Bronchial epithelial cell (primary cell): ENCODE data around the gene MGAT5B. TPM values are rescaled to one million over a fixed set of nuclear protein-coding genes. Genes with fewer than 3 reads are reported as not detected.
A peak's percentile ranks its signal among the peaks of the same experiment; 100 is the strongest.

Source experiments
- DNase-seq: peaks from one replicate; pipeline ENCODE4 v3.0.0-alpha.2; 2010; ENCODE audit warnings: low read depth
- FAIRE-seq: peaks from 2 replicates; lab custom pipeline; 2011; peaks lifted over from hg19 to GRCh38; lab: Jason Lieb, UNC
- H3K27me3 ChIP-seq: 2 replicates; pipeline ENCODE4 v1.5.1; 2011; ENCODE audit warnings: low read length; ENCODE audit not compliant: control insufficient read depth, insufficient read depth
- H3K36me3 ChIP-seq: 2 replicates; pipeline ENCODE4 v1.5.1; 2011; ENCODE audit warnings: low read length; ENCODE audit not compliant: control insufficient read depth, insufficient read depth
- H3K4me3 ChIP-seq: 2 replicates; pipeline ENCODE4 v1.5.1; 2011; ENCODE audit warnings: mild to moderate bottlenecking, low read depth, low read length, control low read depth
- CTCF ChIP-seq: IDR thresholded peaks from 2 replicates; pipeline ENCODE4 v1.5.1; 2011; ENCODE audit warnings: mild to moderate bottlenecking, moderate library complexity, low read length, control low read depth, inconsistent platforms; ENCODE audit not compliant: insufficient read depth, severe bottlenecking
- total RNA-seq: library from RNA; depleted of rRNA; stranded (reverse); fragments of >200 nt; gene quantifications from 2 replicates; pipeline ENCODE4 v1.2.1, GENCODE V29; 2014

MGAT5B gene
- total RNA-seq, 1 donor from 2014 or later = not detected

GRCh38 chr17:76937238-76937637 lies 69.0 kb downstream of the MGAT5B start:
- H3K36me3 ChIP-seq = no peaks in the 10 kb centered on the region
- no peak for DNase-seq
- no peak for TF ChIP-seq CTCF
- no peak for FAIRE-seq
- H3K4me3 ChIP-seq = no peak overlapping the region
- H3K27me3 ChIP-seq = peaks cover 1% of the 10 kb centered on the region

GRCh38 chr17:76938009-76938408 lies 69.8 kb downstream of the MGAT5B start:
- no peak for FAIRE-seq
- no peak overlapping the region for H3K4me3 ChIP-seq
- peaks cover 1% of the 10 kb centered on the region for H3K27me3 ChIP-seq
- DNase-seq = no peak
- H3K36me3 ChIP-seq = no peaks in the 10 kb centered on the region
- TF ChIP-seq CTCF = no peak

- FAIRE-seq (no peak), DNase-seq (no peak)
- H3K27me3 ChIP-seq = peaks cover 4% of the 10 kb centered on the region
- H3K36me3 ChIP-seq = no peaks in the 10 kb centered on the region
- H3K4me3 ChIP-seq = no peak overlapping the region
- TF ChIP-seq CTCF = no peak
Observed at GRCh38 chr17:76940295-76940694, 72.1 kb downstream of the MGAT5B start.

GRCh38 chr17:76940738-76941350 lies 72.6 kb downstream of the MGAT5B start:
- FAIRE-seq (no peak), DNase-seq (no peak)
- peak; percentile 6 for TF ChIP-seq CTCF
- Histone ChIP-seq H3K36me3 (no peaks in the 10 kb centered on the region), H3K4me3 (no peak overlapping the region), H3K27me3 (peaks cover 4% of the 10 kb centered on the region)

GRCh38 chr17:76943202-76943601 lies 75.0 kb downstream of the MGAT5B start:
- no peak for DNase-seq
- Histone ChIP-seq H3K4me3 (no peak overlapping the region), H3K36me3 (no peaks in the 10 kb centered on the region), H3K27me3 (peaks cover 4% of the 10 kb centered on the region)
- no peak for TF ChIP-seq CTCF
- FAIRE-seq = no peak

GRCh38 chr17:76943781-76944213 lies 75.6 kb downstream of the MGAT5B start:
- H3K4me3 ChIP-seq = no peak overlapping the region
- no peak for TF ChIP-seq CTCF
- DNase-seq (no peak), FAIRE-seq (no peak)
- no peaks in the 10 kb centered on the region for H3K36me3 ChIP-seq
- H3K27me3 ChIP-seq = peaks cover 4% of the 10 kb centered on the region
